ENCODE measurements around the gene MORF4L1.
A peak's percentile ranks its signal among the peaks of the same experiment; 100 is the strongest.
"Not testable (repeated sequence)": the region's sequence is repeated elsewhere in the genome, so short reads cannot be mapped to it uniquely, and the experiment has no call there.

MORF4L1 gene, protein sequence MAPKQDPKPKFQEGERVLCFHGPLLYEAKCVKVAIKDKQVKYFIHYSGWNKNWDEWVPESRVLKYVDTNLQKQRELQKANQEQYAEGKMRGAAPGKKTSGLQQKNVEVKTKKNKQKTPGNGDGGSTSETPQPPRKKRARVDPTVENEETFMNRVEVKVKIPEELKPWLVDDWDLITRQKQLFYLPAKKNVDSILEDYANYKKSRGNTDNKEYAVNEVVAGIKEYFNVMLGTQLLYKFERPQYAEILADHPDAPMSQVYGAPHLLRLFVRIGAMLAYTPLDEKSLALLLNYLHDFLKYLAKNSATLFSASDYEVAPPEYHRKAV

DNA sequence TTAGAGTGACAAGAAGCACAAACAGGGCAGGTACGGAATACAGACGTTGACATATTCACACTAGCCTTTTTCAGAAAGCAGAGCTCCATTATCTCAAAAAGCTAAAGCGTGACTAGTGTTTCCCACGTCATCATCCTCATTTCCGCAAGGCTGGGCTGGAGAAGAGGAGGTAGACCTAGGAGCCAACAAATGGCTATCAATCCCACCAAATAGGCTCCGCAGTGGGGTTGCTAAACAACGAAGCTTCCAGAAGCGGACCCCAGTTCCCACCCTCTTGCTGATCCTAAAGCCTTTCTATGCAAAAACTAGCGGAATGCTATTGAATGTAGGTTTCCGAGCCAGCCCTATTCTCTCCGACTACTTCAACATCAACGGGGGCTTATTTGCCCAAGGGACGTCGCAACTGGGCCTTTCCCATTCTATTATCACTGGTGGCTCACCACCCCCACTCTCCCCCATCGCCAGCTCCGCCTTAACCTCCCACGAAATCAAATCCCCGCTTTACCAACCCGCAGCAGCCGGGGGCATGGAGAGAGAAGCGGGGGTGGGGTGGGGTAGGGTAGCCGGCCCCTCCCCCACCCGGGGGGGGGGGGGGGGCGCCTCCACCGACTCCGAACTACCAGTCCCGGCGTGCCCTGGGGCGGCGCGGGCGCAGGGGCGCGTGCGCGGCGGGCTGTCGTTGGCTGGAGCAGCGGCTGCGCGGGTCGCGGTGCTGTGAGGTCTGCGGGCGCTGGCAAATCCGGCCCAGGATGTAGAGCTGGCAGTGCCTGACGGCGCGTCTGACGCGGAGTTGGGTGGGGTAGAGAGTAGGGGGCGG, at the start of gene MORF4L1:
MORF4L1 (plus strand) TSS at position 736 of the 817 bp plus-strand sequence. CDS start 128 bp downstream, outside the sequence.
- peak; percentile 96 for DNase-seq

DNA sequence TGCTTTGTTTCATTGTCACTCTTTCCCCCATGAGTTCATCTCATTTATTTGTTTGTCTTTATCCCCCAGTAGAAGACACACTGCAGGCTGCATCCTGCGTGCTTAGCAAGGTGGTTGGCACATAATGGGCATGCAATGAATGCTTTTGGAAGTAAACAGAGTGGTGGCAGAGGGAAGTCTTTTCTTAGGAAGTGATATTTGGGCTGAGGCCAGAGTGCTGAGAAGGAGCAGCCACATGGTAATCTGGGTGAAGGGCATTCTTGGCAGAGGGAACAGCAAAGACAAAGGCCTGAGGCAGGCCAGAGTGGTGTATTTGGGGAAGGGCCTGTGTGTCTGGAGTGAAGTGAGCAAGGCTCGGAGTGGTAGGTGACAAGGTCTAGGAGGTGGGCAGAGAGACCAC, 43.8 kb upstream of the MORF4L1 start:
- DNase-seq: no peak

DNA sequence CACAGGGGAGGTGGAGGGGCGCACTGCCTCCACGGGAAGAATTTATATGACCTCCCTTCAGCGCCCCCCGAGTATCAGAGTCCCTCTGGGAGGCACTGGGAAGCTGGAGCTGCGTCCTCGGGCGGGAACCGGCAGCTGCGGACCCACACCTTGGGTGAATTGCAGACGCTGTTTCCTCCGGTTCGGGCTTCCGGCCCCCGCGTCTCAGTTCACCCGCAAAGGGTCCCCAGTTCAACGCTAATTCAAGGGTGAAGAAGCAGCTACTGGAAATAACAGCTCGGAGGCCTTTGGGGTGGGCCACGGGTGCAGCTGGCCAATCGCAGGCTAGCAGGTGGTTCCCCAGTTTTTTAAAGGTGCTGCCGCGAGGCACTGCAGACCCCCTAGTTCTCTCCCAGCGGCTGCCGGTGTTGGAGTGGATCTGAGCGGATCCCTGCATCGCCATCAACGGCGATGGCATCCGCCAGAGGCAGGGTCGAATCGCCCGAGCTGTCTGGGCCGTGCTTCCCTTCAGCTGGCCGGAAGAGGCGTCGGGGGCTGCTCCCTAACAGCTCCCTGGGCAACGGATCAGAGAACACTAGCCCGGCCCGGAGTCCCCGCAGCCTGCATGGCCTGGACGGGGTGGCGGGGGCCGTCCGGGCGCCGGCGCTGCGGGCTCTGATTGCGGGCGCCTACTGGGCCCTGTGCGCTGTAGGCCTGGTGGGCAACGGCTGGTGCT, 42.0 kb upstream of the MORF4L1 start:
- DNase-seq: no peak

DNA sequence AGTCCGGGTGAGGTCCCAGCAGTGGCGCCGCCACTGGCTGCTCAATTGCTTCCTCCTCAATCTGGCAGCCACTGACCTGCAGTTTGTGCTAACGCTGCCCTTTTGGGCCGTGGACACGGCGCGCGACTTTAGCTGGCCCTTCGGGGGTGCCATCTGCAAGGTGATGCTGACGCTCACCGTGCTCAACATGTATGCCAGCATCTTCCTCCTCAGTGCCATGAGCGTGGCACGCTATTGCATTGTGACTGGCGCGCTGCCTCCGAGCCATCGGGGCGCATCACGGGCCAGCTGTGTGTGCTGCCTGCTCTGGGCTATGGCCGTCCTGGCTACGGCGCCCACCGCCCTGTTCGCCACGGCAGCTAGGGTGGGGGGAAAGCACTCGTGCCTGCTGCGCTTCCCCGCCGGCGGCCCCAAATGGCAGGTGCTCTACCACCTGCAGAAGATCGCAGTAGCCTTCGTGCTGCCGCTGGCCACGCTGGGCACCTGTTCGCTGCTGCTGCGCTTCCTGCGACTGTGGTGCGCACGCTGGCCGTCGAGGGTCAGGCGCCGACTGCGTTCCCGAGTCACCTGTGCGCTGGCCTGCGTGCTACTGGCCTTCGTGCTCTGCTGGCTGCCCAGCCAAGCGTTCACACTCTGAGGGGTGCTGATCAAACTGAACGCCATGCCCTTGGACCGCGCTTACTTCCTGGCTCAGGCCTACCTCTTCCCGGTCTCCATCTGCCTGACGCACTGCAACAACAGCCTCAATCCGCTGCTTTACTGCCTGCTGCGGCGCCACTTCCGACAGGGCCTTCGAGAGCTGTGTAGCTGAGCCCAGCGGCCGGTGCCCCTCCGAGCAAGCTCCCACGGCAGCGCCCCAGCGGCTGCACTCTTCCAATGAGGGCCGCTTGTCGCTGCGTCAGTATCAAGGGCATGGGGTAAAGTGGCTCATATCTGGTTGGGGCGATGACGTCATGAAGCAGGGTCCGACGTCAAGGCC, 41.2 kb upstream of the MORF4L1 start:
- DNase-seq: no peak

DNA sequence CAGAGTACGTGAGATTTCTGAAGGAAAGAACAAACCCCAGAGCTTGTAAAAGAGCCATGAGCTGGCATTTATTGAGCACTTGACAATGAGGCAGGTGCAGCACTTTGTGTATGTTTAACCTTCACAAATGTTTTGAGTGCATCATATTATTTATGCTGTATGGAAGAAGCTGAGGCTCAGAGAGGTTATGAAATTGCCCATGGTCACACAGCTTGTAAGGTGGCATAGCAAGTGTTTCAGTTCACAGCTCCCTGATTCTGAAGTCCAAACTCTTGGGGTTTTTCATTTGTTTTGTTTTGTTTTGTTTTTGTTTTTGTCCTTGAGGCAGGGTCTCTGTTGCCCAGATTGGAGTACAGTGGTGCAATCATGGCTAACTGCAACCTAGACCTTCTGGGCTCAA, 36.4 kb upstream of the MORF4L1 start:
- no peak for DNase-seq

DNA sequence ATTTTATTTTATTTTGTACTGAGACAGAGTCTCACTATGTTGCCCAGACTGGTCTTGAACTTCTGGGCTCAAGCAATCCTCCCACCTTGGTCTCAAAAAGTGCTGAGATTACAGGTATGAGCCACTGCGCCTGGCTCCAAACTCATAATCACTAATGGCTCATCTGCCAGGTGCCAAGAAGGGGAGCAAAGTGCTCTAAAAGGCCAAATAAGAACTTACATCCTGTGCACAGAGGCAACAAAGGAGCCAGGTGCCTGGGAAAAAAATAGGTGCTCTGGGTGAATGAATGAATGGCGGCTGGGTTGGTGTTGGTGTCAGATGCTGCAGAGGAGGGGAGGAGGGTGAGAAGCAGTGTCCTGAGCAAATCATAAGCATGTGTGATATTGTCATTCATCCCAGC, 35.6 kb upstream of the MORF4L1 start:
- no peak for DNase-seq

DNA sequence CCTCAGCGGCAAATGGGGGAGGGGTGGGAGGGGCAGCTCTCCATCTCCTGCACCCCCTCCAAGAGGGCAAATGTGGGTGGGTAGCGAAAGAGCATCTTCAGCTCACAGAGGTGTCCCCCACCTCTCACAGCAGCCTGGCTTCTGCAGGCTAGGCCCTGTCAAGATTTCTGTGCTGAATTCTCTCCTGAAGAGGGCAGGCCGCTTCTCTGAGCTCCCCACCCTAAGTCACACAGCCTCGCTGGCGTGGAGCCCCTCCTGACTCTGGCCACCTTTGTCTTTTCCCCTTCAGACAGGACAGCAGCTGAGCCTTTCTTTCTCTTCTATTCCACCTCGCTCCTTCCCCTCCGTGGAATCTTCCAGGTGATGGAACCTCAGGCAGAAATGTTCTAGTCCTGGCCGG, 35.1 kb upstream of the MORF4L1 start:
- no peak for DNase-seq

DNA sequence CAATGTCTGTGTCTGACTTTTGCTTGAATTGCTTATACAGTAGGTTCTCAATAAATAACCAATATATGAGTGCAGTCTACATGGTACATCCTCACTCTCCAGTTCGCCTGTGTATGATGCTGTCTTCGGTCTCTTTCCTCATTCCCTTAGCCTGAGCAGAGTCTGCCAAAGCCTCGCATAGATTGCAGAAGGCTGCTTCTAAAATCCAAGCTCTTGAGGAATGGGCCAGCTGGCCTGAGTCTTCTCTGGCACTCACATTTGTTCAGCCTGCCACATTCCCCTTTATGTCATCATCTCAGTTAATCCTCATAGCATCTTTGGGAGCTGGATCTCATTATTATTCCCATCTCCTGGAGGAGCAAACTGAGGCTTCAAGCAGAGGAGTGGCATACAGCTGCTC, 34.2 kb upstream of the MORF4L1 start:
- no peak for DNase-seq

DNA sequence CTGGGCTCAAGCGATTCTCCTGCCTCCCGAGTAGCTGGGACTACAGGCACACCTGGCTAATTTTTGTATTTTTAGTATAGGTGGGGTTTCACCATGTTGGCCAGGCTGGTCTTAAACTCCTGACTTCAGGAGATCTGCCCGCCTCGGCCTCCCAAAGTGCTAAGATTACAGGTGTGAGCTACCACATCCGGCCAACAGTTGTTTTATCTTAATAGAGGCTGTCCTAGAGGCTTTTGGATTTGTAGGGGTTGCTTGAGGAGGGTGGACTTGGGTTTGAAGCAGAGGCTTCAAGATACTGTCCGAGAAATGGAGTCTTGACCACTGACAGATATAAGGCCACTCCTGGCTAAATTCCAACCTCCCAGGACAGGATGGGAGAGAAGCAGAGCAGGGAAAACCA, 33.5 kb upstream of the MORF4L1 start:
- DNase-seq: not testable (repeated sequence)

DNA sequence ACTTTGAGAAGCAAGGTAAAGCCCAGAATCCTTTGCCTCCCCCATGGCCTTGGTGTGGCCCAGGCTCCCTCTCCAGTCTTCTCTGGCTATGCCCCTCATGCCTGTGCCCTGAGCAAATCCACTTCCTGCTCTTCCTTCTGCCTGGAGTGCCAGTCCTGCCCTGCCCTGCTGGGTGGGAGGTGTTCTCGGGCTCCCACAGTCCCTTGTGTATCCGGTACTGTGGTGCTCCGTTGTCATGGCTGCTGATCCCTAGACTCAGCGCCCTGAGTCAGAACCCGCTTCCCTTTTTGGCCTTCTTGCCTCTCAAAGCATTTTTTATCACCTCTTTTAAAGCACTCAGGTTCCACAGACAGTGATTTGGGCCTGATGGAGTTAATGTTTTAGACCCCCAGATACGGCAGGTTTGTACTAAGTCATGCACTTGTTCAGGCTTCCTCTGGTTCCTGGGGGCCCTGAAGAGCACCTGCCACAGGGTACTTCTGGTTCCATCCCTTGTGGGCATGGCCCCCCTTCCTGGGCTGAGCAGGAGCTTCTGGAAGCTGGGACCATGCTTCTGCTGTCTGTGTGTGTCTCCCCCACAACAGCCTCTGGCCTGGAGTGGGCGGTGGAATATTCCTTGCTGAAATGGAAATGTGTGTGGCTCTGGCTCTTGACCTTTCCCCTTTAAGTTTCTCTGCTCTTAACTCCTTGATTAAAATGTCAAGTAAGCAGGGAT, 31.9 kb upstream of the MORF4L1 start:
- DNase-seq: no peak

DNA sequence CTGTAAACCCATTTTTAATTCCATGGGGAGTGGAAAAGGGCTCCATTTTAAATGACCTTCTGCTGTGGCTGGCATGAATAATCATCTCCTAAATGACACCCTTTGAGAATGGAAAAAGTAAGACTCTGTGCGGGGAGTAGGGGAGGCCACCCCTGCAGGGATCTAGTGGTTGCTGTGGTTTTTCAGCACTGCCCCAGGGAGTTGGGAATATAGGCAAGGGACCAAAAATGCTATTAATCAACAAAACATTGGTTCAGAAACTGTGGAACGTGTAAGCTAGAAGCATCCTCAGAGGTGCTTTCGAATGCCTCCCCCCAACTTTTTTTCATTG, 31.3 kb upstream of the MORF4L1 start:
- no peak for DNase-seq

DNA sequence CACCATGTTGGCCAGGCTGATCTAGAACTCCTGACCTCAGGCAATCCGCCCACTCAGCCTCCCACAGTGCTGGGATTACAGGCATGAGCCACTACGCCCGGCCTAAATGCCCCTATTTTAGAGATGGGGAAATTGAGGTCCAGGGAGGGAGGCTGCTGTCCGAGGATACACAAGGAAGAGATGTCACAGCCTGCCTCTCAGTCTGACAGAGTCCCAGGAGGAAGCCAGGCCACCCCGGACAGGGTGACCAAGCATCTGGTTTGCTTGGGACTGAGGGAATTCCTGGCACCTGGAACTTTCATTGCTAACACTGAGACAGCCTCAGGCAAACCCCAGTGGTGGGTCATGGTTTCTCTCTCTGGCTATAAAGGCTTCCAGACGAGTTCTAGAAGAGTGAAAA, 30.8 kb upstream of the MORF4L1 start:
- no peak for DNase-seq

DNA sequence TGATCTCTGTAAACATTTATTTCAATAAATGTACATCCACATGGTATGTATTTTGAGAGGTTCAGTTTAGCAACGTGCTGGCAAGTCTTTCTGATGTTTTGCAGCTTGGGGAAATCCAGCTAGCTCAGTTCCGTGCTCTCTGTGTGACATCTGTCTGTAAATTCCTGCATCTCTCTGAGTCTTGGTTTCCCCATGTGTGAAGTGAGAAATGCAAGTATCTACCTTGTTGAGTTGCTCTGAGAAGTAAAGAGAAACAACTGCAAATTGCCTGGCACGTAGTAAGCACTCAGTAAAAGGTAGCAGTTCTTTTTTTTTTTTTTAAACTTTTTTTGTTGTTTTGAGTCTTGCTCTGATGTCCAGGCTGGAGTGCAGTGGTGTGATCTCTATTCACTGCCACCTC, 30.2 kb upstream of the MORF4L1 start:
- no peak for DNase-seq

DNA sequence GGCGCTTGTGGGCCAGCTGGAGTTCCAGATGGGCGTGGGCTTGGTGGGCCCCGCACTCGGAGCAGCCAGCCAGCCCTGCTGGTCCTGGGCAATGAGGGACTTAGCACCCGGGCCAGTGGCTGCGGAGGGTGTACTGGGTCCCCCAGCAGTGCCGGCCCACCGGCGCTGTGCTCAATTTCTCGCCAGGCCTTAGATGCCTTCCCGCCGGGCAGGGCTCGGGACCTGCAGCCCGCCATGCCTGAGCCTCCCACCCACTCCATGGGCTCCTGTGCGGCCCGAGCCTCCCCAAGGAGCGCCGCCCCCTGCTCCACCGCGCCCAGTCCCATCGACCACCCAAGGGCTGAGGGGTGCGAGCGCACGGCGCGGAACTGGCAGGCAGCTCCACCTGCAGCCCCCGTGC, 25.8 kb upstream of the MORF4L1 start:
- DNase-seq: not testable (repeated sequence)

DNA sequence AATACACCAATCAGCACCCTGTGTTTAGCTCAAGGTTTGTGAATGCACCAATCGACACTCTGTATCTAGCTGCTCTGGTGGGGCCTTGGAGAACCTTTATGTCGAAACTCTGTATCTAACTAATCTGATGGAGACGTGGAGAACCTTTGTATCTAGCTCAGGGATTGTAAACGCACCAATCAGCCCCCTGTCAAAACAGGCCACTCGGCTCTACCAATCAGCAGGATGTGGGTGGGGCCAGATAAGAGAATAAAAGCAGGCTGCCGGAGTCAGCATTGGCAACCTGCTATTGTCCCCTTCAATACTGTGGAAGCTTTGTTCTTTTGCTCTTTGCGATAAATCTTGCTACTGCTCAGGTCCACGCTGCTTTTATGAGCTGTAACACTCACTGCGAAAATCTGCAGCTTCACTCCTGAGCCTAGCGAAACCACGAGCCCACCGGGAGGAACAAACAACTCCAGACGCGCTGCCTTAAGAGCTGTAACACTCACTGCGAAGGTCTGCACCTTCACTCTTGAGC, 25.2 kb upstream of the MORF4L1 start:
- DNase-seq: not testable (repeated sequence)

DNA sequence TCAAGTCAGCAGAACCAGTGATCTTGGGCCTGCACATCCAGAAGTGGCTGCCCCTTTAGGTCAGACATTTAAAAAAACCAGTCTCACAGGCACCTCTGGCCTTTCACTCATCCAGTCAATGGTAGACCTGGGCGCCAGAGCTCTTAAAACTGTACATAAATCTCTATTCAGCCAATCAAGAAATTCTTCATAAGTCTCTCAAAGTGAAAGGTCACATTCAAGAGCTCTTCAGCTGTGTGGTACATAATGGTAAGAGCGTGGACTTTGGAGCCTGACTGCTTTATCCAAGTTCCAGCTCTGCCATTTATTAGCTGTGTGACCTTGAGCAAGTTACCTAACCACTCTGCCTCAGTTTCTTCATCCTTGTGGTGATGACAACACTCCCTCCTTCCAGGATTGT, 22.3 kb upstream of the MORF4L1 start:
- DNase-seq: no peak

DNA sequence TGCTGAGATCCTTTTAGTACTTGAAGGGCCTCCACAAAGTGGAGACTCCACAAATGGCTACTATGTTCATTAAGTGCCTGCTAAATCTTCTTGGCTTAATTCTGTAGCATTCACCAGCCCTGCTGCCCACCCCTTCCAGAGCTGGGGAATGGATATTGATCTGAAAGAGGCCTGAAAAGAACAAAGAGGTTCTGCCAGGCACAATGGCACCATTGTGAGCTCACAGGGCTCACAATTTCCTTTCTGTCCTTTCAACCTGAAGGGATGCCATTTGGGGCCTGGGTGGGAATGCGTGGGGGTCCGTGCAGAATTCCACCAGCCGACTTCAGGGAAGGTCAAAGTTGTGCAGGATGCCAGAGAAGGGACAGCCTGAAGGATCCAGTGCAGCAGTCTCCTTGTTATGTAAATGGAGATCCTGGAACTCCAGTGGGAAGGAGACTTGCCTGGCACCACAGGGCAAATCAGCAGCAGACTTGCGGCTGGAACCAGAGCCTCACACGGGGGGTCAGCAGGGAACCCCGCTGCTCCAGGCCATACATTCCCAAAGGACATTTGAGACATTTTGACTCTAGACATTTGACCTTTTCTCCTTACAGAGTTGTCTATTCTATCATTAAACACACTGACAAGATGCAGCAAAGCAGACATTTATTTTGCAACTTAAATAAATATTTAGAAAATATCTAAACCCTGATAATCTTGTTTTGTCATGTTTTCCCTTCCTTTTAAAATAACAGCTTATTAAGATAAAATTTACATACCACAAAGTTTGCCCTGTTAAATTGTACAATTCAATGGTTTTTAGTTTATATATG, 21.5 kb upstream of the MORF4L1 start:
- no peak for DNase-seq

DNA sequence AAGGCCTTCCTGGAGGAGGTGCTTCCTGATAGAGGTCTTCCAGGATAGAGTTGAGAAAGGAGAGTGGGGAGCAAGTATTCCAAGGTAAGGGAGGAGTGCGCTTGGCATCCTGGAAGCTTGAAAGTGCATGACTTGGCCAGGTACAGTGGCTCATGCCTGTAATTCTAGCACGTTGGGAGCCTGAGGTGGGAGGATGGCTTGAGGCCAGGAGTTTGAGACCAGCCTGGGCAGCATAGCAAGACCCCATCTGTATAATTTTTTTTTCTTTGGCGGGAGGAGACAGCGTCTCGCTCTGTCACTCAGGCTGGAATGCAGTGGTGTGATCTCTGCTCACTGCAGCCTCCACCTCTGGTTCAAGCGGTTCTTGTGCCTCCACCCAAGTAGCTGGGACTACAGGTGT, 19.2 kb upstream of the MORF4L1 start:
- no peak for DNase-seq

DNA sequence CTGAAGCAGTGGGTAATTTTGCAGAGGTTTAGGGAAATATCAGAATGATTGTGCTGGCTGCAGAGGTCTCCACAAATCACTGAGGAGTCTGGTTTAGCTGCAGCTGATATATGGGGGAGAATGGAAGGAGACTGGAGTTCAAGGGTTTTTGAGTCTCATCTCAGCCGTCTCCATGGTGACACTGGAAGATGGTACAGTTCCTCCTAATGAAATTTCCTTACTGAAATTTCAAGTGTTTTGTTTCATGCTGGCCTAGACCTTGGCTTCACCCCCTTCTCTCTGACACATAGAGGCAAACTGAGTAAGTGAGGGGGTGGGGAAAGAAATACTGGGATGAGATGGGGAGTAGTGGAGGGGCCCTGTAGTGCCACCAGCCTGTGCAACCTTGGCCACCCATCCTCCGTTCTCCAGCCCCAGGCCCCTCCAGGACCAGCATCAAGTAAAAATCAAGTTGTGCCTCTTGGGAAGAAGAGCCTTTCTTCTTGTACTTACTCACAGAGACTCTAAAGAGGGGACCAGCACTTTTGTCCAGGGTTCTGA, 17.8 kb upstream of the MORF4L1 start:
- no peak for DNase-seq

DNA sequence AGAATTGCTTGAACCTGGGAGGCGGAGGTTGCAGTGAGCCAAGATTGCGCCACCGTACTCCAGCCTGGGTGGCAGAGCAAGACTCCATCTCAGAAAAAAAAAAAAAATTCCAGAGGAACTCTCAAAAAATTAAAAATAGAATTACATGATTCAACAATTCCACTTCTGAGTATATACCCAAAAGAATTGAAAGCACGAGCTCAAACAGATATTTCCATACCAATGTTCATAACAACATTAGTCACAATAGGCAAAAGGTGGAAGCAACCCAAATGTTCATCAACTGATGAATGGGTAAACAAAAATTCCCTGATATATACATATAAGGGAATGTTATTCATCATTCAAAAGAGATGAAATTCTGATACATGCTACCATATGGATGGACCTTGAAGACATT, 16.9 kb upstream of the MORF4L1 start:
- DNase-seq: no peak
